ENCODE results near the gene BLOC1S2. TPM values are rescaled to one million over a fixed set of nuclear protein-coding genes. Genes with fewer than 3 reads are reported as not detected.

BLOC1S2 gene
- total RNA-seq, 1 donor from 2014 or later: 107 TPM

GRCh38 chr10:100239851-100240250, 46.6 kb downstream of the BLOC1S2 start:
- DNase-seq (ENCODE audit: low read depth) (no peak), FAIRE-seq (no peak)
- Histone ChIP-seq H3K4me3 (ENCODE audit: low read depth, low read length) (no peak overlapping the region), H3K27me3 (ENCODE audit: control insufficient read depth, insufficient read depth, low read length) (no peaks in the 10 kb centered on the region), H3K36me3 (ENCODE audit: control insufficient read depth, insufficient read depth, low read length) (peaks cover 8% of the 10 kb centered on the region)
- no peak for TF ChIP-seq CTCF (IDR thresholded peaks at IDR 0.05; ENCODE audit: insufficient read depth, low read length, severe bottlenecking)

GRCh38 chr10:100238429-100238828, 48.1 kb downstream of the BLOC1S2 start:
- Histone ChIP-seq H3K27me3 (ENCODE audit: control insufficient read depth, insufficient read depth, low read length) (no peaks in the 10 kb centered on the region), H3K4me3 (ENCODE audit: low read depth, low read length) (no peak overlapping the region), H3K36me3 (ENCODE audit: control insufficient read depth, insufficient read depth, low read length) (peaks cover 6% of the 10 kb centered on the region)
- FAIRE-seq (no peak), DNase-seq (ENCODE audit: low read depth) (no peak)
- no peak for TF ChIP-seq CTCF (IDR thresholded peaks at IDR 0.05; ENCODE audit: insufficient read depth, low read length, severe bottlenecking)

DNA sequence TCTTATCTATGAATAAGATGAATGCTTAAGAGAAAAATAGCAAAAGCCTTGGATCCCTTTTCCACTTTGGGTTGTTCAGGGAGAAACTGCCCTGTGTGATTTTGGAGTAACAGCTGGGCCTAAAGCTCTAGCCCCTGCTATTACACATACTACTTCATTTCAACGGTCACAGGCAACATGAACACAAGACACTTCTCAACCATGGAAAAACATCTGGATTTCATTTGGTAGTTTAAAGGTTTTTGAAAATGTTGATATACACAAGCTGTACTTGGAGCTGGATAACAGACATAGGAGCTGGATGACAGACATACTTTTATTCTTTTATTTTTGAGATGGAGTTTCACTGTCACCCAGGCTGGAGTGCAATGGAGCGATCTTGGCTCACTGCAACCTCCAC, 54.4 kb downstream of the BLOC1S2 start:
- TF ChIP-seq CTCF (IDR thresholded peaks at IDR 0.05; ENCODE audit: insufficient read depth, low read length, severe bottlenecking): no peak
- H3K4me3 ChIP-seq (ENCODE audit: low read depth, low read length): no peak overlapping the region
- DNase-seq (ENCODE audit: low read depth) (no peak), FAIRE-seq (no peak)
- peaks cover 5% of the 10 kb centered on the region for H3K36me3 ChIP-seq (ENCODE audit: control insufficient read depth, insufficient read depth, low read length)
- no peaks in the 10 kb centered on the region for H3K27me3 ChIP-seq (ENCODE audit: control insufficient read depth, insufficient read depth, low read length)

GRCh38 chr10:100229819-100230422, 56.6 kb downstream of the BLOC1S2 start:
- DNase-seq (ENCODE audit: low read depth) (no peak), FAIRE-seq (no peak)
- Histone ChIP-seq H3K4me3 (ENCODE audit: low read depth, low read length) (peak overlapping the region; percentile 74), H3K27me3 (ENCODE audit: control insufficient read depth, insufficient read depth, low read length) (no peaks in the 10 kb centered on the region), H3K36me3 (ENCODE audit: control insufficient read depth, insufficient read depth, low read length) (peaks cover 2% of the 10 kb centered on the region)
- no peak for TF ChIP-seq CTCF (IDR thresholded peaks at IDR 0.05; ENCODE audit: insufficient read depth, low read length, severe bottlenecking)

GRCh38 chr10:100223879-100224278, 62.6 kb downstream of the BLOC1S2 start:
- H3K4me3 ChIP-seq (ENCODE audit: low read depth, low read length): no peak overlapping the region
- no peak for TF ChIP-seq CTCF (IDR thresholded peaks at IDR 0.05; ENCODE audit: insufficient read depth, low read length, severe bottlenecking)
- H3K27me3 ChIP-seq (ENCODE audit: control insufficient read depth, insufficient read depth, low read length): no peaks in the 10 kb centered on the region
- DNase-seq (ENCODE audit: low read depth): no peak
- FAIRE-seq: no peak
- no peaks in the 10 kb centered on the region for H3K36me3 ChIP-seq (ENCODE audit: control insufficient read depth, insufficient read depth, low read length)

Other genes with a start within 250 kb of the BLOC1S2 start
- not detected in 2 replicates for gene CPN1, start 204.8 kb downstream of the BLOC1S2 start, total RNA-seq
- 31.6 and 76.9 TPM in 2 replicates for gene ERLIN1, start 100.7 kb downstream of the BLOC1S2 start, total RNA-seq
- 28.7 and 31.6 TPM in 2 replicates for gene CHUK, start 57.1 kb downstream of the BLOC1S2 start, total RNA-seq
- gene CWF19L1, start 19.0 kb downstream of the BLOC1S2 start, total RNA-seq: 22.8 and 25.0 TPM in 2 replicates
- gene PKD2L1, start 43.5 kb upstream of the BLOC1S2 start, total RNA-seq: under 0.01 TPM in 1 of 2 replicates, not detected in the other
- gene SCD, start 60.6 kb upstream of the BLOC1S2 start, total RNA-seq: 199 and 298 TPM in 2 replicates
- gene WNT8B, start 176.3 kb upstream of the BLOC1S2 start, total RNA-seq: not detected in 2 replicates
- gene SEC31B, start 233.2 kb upstream of the BLOC1S2 start, total RNA-seq: 1.6 and 1.7 TPM in 2 replicates
- 134 and 284 TPM in 2 replicates for gene NDUFB8, start 243.2 kb upstream of the BLOC1S2 start, total RNA-seq
- 9.0 and 10.8 TPM in 2 replicates for gene HIF1AN, start 249.3 kb upstream of the BLOC1S2 start, total RNA-seq

Data from bronchial epithelial cell (primary cell).